Upper lobe of left lung (tissue), 4 donors: ENCODE results near the gene HS6ST1.

Experiments
- CTCF ChIP-seq, 6 experiments: fragments of 450-650 bp in 4 of 6; fragments of 200-600 bp in 2 of 6; sonication (generic) in 2 of 6; IDR thresholded peaks; one replicate each; pipeline ENCODE4 v1.5.1; 2016 to 2019; ENCODE audit warnings: antibody characterized with exemption in 6 of 6
- EP300 ChIP-seq, 4 donors: sonication (generic); formaldehyde crosslinking; IDR thresholded peaks; one replicate each; pipeline ENCODE4 v1.5.1; 2017; ENCODE audit warnings: antibody characterized with exemption in 4 of 4, control low read depth in 2 of 4
- POLR2A ChIP-seq, 4 donors: fragments of 450-650 bp; IDR thresholded peaks; one replicate each; pipeline ENCODE4 v1.5.1; 2016 to 2017; ENCODE audit warnings: antibody characterized with exemption in 4 of 4, mild to moderate bottlenecking in 2 of 4
- POLR2AphosphoS5 ChIP-seq, 2 donors: sonication (generic); formaldehyde crosslinking; IDR thresholded peaks; one replicate each; pipeline ENCODE4 v1.5.1; 2017; ENCODE audit warnings: antibody characterized with exemption in 2 of 2

GRCh38 chr2:128342550-128342949 is 23.9 kb upstream of the HS6ST1 start:
- no peak for TF ChIP-seq CTCF (IDR thresholded peaks at IDR 0.05)
- no peak for TF ChIP-seq POLR2A (IDR thresholded peaks at IDR 0.05)
- no peak for TF ChIP-seq EP300 (IDR thresholded peaks at IDR 0.05)
- no peak for TF ChIP-seq POLR2AphosphoS5 (IDR thresholded peaks at IDR 0.05)
